IPS-20b (cell line): ENCODE data around the gene RBM4.
A peak's percentile ranks its signal among the peaks of the same experiment; 100 is the strongest.

Source experiments
- H3K27ac ChIP-seq: one replicate; pipeline ENCODE4 v1.5.1; 2013; ENCODE audit warnings: low read length
- H3K27me3 ChIP-seq: 2 replicates; pipeline ENCODE4 v1.6.1; 2013; ENCODE audit warnings: mild to moderate bottlenecking, low read length, inconsistent platforms; ENCODE audit not compliant: insufficient read depth
- H3K36me3 ChIP-seq: 2 replicates; pipeline ENCODE4 v1.6.1; 2013; ENCODE audit warnings: low read depth, mild to moderate bottlenecking, inconsistent platforms, low read length, moderate library complexity; ENCODE audit not compliant: insufficient read depth
- H3K4me1 ChIP-seq: 2 replicates; pipeline ENCODE4 v1.6.1; 2013; ENCODE audit warnings: mild to moderate bottlenecking, control low read depth, inconsistent platforms, low read length, moderate library complexity; ENCODE audit not compliant: insufficient read depth
- H3K4me3 ChIP-seq: 2 replicates; pipeline ENCODE4 v1.5.1; 2013; ENCODE audit warnings: mild to moderate bottlenecking, low read length, inconsistent platforms
- H3K9ac ChIP-seq: 2 replicates; pipeline ENCODE4 v1.6.1; 2013; ENCODE audit warnings: low read depth, mild to moderate bottlenecking, inconsistent platforms, low read length, moderate library complexity
- H3K9me3 ChIP-seq: 2 replicates; pipeline ENCODE4 v1.6.1; 2013; ENCODE audit warnings: mild to moderate bottlenecking, low read depth, low read length, inconsistent platforms; ENCODE audit not compliant: insufficient read depth

The RBM4 gene

DNA sequence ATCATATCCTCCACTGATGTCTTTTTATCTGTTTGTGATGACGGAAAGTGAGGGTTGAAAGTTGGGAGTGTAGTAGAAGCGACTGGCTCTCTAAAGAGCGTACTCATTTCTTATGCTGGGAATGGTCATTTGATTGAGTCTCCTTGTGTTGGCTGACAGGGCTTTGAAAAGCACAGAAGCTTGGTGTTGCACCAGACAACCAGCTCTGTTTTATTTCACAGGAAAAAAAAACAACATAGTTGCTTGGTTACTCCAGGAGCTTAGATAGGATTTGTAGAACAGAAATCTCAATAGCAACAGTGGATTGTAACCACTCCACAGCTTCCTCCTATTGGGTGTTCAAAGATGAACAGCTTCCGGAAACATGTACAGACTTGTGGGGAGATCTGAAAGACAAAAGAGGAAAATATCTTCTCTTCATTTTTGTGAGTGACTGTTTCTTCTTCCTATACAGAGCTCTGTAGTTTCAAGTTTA is 19.4 kb upstream of the RBM4 start:
- Histone ChIP-seq H3K4me3 (peak overlapping the region; percentile 98), H3K27me3 (no peaks in the 10 kb centered on the region), H3K4me1 (peaks cover 22% of the 10 kb centered on the region), H3K9ac (peak overlapping the region; percentile 99; the same call in 1 of the 2 replicates), H3K27ac (no peak overlapping the region), H3K9me3 (no peaks in the 10 kb centered on the region), H3K36me3 (peaks cover 63% of the 10 kb centered on the region)

DNA sequence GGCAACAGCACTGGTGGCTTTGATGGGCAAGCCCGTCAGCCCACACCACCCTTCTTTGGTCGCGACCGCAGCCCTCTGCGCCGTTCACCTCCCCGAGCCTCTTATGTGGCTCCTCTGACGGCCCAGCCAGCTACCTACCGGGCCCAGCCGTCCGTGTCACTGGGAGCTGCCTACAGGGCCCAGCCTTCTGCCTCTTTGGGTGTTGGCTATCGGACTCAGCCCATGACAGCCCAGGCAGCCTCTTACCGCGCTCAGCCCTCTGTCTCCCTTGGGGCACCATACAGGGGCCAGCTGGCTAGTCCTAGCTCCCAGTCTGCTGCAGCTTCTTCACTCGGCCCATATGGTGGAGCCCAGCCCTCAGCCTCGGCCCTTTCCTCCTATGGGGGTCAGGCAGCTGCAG is 14.1 kb upstream of the RBM4 start:
- no peaks in the 10 kb centered on the region for H3K27me3 ChIP-seq
- H3K9ac ChIP-seq = no peak overlapping the region
- peaks cover 8% of the 10 kb centered on the region; the same call in 1 of the 2 replicates for H3K4me1 ChIP-seq
- H3K27ac ChIP-seq = no peak overlapping the region
- H3K9me3 ChIP-seq = no peaks in the 10 kb centered on the region
- H3K36me3 ChIP-seq = peaks cover 94% of the 10 kb centered on the region
- H3K4me3 ChIP-seq = no peak overlapping the region

DNA sequence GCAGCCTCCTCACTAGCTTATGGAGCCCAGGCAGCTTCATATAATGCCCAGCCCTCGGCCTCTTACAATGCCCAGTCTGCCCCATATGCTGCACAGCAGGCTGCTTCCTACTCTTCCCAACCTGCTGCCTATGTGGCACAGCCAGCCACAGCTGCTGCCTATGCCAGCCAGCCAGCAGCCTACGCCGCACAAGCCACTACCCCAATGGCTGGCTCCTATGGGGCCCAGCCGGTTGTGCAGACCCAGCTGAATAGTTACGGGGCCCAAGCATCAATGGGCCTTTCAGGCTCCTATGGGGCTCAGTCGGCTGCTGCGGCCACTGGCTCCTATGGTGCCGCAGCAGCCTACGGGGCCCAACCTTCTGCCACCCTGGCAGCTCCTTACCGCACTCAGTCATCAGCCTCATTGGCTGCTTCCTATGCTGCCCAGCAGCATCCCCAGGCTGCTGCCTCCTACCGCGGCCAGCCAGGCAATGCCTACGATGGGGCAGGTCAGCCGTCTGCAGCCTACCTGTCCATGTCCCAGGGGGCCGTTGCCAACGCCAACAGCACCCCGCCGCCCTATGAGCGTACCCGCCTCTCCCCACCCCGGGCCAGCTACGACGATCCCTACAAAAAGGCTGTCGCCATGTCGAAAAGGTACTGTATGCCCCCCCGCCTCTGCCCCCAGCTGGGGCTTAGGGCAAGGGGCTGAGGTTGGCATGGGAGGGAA is 13.3 kb upstream of the RBM4 start:
- H3K9me3 ChIP-seq = no peaks in the 10 kb centered on the region
- H3K27ac ChIP-seq = no peak overlapping the region
- no peak overlapping the region for H3K9ac ChIP-seq
- H3K27me3 ChIP-seq = no peaks in the 10 kb centered on the region
- H3K4me1 ChIP-seq = peaks cover 8% of the 10 kb centered on the region; the same call in 1 of the 2 replicates
- peaks cover 97% of the 10 kb centered on the region for H3K36me3 ChIP-seq
- no peak overlapping the region for H3K4me3 ChIP-seq

DNA sequence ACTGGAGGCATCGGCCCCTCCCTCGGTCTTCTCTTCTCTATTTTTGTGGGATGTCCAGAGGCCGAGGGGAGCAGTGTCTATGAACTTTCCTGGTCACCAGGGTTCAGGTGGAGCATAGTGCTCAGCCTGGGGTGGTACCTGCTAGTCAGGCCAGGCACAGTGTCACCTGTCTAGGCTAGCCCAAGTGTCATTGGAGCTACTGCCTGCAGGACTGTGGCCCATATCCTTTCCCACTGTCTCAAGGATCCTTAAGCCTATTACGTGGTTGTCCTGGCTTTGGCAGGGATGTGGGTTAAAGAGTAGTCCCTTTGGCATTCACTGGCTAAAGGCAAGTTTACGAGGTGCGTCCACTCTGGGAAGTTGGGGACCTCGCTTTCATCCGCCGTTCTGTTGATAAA is 12.8 kb upstream of the RBM4 start:
- H3K4me1 ChIP-seq = peaks cover 5% of the 10 kb centered on the region; the same call in 1 of the 2 replicates
- no peaks in the 10 kb centered on the region for H3K9me3 ChIP-seq
- H3K27me3 ChIP-seq = no peaks in the 10 kb centered on the region
- H3K36me3 ChIP-seq = peaks cover 98% of the 10 kb centered on the region
- H3K9ac ChIP-seq = no peak overlapping the region
- H3K27ac ChIP-seq = no peak overlapping the region
- H3K4me3 ChIP-seq = no peak overlapping the region

DNA sequence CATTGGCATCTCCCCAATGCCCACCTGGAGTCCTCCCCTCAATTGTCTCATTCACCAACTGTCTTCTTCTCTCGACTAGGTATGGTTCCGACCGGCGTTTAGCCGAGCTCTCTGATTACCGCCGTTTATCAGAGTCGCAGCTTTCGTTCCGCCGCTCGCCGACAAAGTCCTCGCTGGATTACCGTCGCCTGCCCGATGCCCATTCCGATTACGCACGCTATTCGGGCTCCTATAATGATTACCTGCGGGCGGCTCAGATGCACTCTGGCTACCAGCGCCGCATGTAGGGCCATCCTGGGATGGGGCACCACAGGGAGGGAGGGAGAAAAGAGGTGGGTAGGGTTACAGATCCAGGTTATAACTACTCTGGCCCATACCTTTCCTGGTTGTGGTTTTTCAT is 12.1 kb upstream of the RBM4 start:
- H3K9ac ChIP-seq = no peak overlapping the region
- H3K9me3 ChIP-seq = no peaks in the 10 kb centered on the region
- H3K27me3 ChIP-seq = no peaks in the 10 kb centered on the region
- H3K4me1 ChIP-seq = no peaks in the 10 kb centered on the region
- no peak overlapping the region for H3K4me3 ChIP-seq
- H3K36me3 ChIP-seq = peaks cover 99% of the 10 kb centered on the region
- no peak overlapping the region for H3K27ac ChIP-seq

DNA sequence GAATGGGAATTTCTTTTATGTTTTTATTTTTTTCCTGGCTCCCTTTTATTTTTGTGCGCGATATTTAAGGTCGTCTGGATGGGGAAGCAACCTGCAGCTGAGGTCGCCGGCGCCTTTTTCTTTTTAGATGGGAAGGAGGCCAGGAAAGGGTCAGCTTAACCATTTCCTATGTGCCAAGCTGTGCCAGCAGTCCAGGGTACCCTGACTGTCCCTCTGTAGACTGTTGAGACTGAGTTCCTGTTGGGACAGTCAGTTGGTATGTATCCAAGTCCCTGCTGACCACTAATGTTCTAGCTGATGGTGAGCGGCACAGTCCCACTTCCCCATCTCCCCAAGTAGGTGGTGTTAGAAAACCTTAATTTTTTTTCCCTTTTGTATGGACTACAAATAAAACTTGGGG is 11.6 kb upstream of the RBM4 start:
- Histone ChIP-seq H3K9ac (no peak overlapping the region), H3K4me1 (no peaks in the 10 kb centered on the region), H3K9me3 (no peaks in the 10 kb centered on the region), H3K4me3 (no peak overlapping the region), H3K27me3 (no peaks in the 10 kb centered on the region), H3K27ac (no peak overlapping the region), H3K36me3 (peaks cover 99% of the 10 kb centered on the region)

DNA sequence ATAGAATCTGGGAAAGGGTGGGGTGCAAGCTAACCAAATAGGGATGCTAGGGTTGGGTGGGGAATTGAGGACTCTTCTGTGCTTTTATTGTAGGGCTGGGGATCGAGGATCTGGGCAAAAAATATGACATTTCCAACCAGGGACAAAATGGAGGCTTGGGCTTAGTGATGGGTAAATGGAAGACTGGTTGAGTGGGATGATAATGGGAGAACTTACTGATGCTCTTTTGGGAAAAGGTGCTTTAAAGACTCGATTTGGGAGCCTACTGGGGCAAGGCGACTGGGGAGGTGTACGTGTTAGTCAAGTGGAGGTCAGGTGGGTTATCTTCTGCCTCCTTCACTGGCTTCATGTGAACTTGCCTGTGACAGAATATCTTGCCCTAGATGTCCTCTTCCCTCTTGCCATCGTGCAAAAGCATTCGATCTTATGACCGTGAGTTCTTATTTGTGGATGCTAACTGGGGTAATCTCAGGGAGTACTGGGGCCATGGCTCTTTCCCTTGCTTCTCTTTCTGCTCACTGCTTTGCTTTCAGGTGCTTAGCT is 10.4 kb upstream of the RBM4 start:
- Histone ChIP-seq H3K4me3 (no peak overlapping the region), H3K9ac (no peak overlapping the region), H3K27ac (no peak overlapping the region), H3K9me3 (no peaks in the 10 kb centered on the region), H3K4me1 (no peaks in the 10 kb centered on the region), H3K36me3 (peaks cover 98% of the 10 kb centered on the region), H3K27me3 (no peaks in the 10 kb centered on the region)

DNA sequence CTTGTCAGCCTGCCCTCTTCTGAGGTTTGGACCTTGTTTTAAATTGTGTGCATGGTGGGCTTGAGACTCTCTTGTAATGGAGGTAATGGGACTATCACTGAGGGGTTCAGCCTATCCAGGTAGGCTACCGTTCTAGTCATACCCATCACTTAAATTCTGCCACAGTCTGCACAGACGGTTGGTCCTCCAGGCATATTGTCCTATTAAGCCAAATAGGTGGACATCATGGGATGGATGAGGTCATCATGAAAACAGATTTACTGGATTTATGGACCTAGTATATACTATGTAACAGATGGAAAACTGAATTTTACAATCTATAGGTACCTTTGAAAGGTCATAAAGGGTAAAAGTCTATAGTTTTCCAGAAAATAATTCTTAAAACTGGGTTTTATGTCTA is 9.1 kb upstream of the RBM4 start:
- no peak overlapping the region for H3K27ac ChIP-seq
- H3K4me1 ChIP-seq = no peaks in the 10 kb centered on the region
- no peaks in the 10 kb centered on the region for H3K9me3 ChIP-seq
- H3K9ac ChIP-seq = no peak overlapping the region
- H3K36me3 ChIP-seq = peaks cover 95% of the 10 kb centered on the region
- H3K4me3 ChIP-seq = no peak overlapping the region
- H3K27me3 ChIP-seq = no peaks in the 10 kb centered on the region

DNA sequence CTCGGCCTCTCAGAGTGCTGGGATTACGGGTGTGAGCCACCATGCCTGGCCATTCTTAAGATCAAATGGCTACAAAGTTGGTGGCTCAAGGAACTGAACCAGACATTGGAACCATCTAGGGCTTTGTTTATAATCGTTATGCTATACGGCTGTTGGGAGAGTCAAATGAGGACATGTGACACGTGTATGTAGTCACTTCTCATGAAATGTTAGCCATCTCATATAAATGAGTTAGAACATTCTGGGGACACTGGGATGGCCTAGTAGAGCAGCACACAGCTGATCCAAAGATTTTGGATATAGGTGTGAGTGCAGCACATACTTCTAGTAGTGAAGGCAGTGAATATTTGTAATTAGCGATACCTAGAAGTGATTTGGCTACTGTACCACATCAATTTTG is 6.6 kb upstream of the RBM4 start:
- H3K36me3 ChIP-seq = peaks cover 87% of the 10 kb centered on the region
- no peaks in the 10 kb centered on the region for H3K27me3 ChIP-seq
- no peak overlapping the region for H3K27ac ChIP-seq

DNA sequence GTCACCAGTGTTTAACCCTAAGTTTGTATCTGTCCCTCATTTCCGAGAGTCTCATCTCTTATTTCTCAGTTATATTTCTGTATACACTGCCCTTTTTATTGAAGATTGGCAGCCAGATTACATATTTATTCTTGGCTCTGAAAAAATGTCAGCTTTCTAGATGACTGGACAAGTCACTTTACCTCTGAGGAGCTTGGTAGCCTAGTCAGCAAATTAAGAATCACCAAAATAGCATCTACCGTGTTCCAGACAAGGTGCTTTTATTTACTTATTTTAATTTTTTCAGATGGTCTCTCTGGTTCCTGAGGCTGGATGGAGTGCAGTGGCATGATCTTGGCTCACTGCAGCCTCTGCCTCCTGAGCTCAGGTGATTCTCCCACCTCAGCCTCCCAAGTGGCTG is 5.6 kb upstream of the RBM4 start:
- Histone ChIP-seq H3K27ac (no peak overlapping the region), H3K4me1 (peaks cover 7% of the 10 kb centered on the region; the same call in 1 of the 2 replicates), H3K27me3 (no peaks in the 10 kb centered on the region), H3K9ac (no peak overlapping the region), H3K9me3 (no peaks in the 10 kb centered on the region), H3K4me3 (no peak overlapping the region), H3K36me3 (peaks cover 76% of the 10 kb centered on the region)

More for the DNA sequence above, 6.6 kb upstream of the RBM4 start:
- no peak overlapping the region for H3K4me3 ChIP-seq
- H3K9ac ChIP-seq = no peak overlapping the region
- no peaks in the 10 kb centered on the region for H3K9me3 ChIP-seq
- H3K4me1 ChIP-seq = no peaks in the 10 kb centered on the region

DNA sequence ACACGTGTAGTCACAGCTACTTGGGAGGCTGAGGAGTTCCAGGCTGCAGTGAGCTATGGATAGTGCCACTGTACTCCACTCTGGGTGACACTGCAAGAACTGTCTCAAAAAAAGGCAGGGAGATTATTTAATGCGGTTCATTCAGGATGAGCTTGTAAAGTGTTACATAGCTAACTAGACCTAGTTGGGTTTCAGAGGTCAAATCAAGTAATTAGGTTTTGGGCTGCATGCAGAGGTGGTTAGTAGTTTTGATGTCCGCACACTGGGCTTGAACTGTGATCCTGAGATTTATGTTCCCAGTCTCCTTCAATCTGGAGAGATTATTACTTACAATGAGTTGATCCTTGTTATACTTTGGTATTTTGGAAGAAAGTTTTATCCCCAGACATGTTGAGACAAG is 2.1 kb upstream of the RBM4 start:
- no peak overlapping the region for H3K27ac ChIP-seq
- H3K36me3 ChIP-seq = peaks cover 66% of the 10 kb centered on the region

DNA sequence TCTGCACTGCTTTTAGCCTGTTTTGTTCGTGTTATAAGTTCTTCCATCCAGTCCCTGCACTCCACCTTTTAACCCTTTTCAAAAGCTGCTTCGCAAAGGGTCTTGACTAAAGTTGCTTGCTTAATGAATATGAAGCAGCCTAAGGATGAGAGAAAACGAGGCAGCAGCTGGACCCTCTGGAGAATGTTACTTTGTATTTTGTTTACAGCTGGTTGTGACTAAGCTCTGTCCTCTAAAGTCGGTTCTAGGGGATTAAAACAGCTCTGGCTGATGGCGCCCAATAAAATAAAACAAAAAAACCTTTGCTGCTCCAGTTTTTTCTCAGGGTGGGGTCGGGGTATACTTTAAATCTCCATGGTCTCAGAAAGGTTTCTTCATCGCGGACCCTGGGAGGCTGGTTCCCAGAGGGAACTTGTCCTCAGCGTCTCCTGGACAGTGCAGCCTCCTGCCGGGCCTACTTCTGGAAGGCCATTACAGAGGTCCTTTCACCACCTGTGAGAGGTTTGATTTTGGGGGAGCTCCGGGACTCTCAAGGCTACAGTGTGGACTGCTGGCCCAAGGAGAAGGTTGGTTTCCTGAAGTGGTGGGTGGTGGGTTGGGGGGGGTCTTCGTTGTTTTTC is 836 bp upstream of the RBM4 start:
- no peaks in the 10 kb centered on the region for H3K9me3 ChIP-seq
- H3K27me3 ChIP-seq = no peaks in the 10 kb centered on the region
- peak overlapping the region; percentile 91 for H3K9ac ChIP-seq
- H3K27ac ChIP-seq = peak overlapping the region; percentile 86
- H3K4me1 ChIP-seq = peaks cover 27% of the 10 kb centered on the region; the same call in 1 of the 2 replicates
- peak overlapping the region; percentile 94 for H3K4me3 ChIP-seq
- H3K36me3 ChIP-seq = peaks cover 68% of the 10 kb centered on the region

More for the DNA sequence above, 2.1 kb upstream of the RBM4 start:
- Histone ChIP-seq H3K4me1 (peaks cover 24% of the 10 kb centered on the region; the same call in 1 of the 2 replicates), H3K4me3 (no peak overlapping the region), H3K27me3 (no peaks in the 10 kb centered on the region), H3K9me3 (no peaks in the 10 kb centered on the region), H3K9ac (no peak overlapping the region)
